ENCODE measurements around the gene WDHD1.
"Not testable (repeated sequence)": the region's sequence is repeated elsewhere in the genome, so short reads cannot be mapped to it uniquely, and the experiment has no call there.

The WDHD1 gene

DNA sequence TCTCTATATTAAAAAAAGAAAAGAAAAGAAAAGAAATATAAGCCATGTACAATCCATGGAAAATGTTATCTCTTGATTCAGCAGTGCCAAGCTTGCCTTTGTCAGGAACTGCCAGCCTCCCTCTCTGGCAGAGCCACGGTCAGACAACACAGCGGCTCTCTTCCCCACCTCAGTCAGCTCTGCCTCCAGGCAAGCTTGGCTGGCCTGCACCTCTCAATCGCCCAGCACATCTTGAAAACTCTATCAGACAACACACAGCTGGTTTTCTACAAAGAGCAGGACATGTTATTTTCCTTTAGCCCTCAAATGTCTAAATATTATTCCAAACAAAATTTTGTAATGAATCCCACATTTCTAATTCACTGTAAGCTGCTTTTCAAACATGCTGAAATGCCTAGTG lies 104.3 kb downstream of the WDHD1 start:
- no peaks in the 10 kb centered on the region for H3K36me3 Mint-ChIP-seq (ENCODE audit: low read depth)
- H3K27ac Mint-ChIP-seq = peak overlapping the region; percentile 20
- H3K27me3 Mint-ChIP-seq (ENCODE audit: low read depth, poor library complexity) = peaks cover 3% of the 10 kb centered on the region
- H3K4me1 Mint-ChIP-seq = no peaks in the 10 kb centered on the region
- no peaks in the 10 kb centered on the region for H3K9me3 Mint-ChIP-seq
- no peak overlapping the region for H3K4me3 Mint-ChIP-seq
- no peak for DNase-seq
- TF ChIP-seq, protein P1, sequence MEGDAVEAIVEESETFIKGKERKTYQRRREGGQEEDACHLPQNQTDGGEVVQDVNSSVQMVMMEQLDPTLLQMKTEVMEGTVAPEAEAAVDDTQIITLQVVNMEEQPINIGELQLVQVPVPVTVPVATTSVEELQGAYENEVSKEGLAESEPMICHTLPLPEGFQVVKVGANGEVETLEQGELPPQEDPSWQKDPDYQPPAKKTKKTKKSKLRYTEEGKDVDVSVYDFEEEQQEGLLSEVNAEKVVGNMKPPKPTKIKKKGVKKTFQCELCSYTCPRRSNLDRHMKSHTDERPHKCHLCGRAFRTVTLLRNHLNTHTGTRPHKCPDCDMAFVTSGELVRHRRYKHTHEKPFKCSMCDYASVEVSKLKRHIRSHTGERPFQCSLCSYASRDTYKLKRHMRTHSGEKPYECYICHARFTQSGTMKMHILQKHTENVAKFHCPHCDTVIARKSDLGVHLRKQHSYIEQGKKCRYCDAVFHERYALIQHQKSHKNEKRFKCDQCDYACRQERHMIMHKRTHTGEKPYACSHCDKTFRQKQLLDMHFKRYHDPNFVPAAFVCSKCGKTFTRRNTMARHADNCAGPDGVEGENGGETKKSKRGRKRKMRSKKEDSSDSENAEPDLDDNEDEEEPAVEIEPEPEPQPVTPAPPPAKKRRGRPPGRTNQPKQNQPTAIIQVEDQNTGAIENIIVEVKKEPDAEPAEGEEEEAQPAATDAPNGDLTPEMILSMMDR (IDR thresholded peaks at IDR 0.05) = no peak

DNA sequence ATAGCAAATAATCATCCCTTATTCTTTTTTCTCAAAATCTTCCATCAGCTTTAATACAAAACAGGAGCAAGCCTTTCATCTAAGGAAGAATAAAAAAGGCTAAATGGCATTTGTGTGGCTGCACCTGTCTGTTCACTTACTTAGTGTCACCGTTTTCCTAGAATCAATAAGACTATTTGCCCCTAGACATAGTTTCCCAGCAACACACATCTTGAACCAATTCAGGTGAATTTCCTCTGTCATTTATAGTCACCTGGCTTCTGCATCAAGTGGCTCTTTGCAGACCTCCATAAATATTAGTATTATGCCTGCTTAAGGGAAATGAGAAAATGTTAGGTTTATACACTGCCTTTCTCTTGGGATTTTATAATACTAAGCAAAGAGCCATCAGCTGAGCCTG lies 106.8 kb downstream of the WDHD1 start:
- H3K27ac Mint-ChIP-seq = no peak overlapping the region
- peaks cover 7% of the 10 kb centered on the region for H3K27me3 Mint-ChIP-seq (ENCODE audit: low read depth, poor library complexity)
- H3K9me3 Mint-ChIP-seq = no peaks in the 10 kb centered on the region
- H3K36me3 Mint-ChIP-seq (ENCODE audit: low read depth) = no peaks in the 10 kb centered on the region
- TF ChIP-seq, protein P1 (IDR thresholded peaks at IDR 0.05) = no peak
- no peak for DNase-seq
- H3K4me3 Mint-ChIP-seq = no peak overlapping the region
- H3K4me1 Mint-ChIP-seq = no peaks in the 10 kb centered on the region

DNA sequence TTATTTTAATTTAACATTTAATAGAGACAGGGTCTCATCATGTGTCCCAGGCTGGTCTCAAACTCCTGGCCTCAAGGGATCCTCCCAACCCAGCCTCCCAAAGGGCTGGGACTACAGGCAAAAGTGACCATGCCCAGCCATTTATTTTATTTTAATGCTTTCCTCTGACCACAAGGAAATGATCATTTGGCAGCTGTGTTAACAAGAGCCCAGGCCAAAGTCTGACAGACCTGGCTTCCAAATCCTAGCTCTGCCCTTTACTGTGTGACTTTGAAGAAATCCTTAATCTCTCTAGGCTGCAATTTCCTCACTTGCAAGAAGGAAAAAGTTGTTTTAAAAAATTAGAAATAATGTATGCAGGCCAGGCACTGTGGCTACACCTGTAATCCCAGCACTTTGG lies 107.6 kb downstream of the WDHD1 start:
- TF ChIP-seq, protein P1 (IDR thresholded peaks at IDR 0.05) = no peak
- H3K27me3 Mint-ChIP-seq (ENCODE audit: low read depth, poor library complexity) = peaks cover 7% of the 10 kb centered on the region
- H3K4me1 Mint-ChIP-seq = no peaks in the 10 kb centered on the region
- no peak overlapping the region for H3K4me3 Mint-ChIP-seq
- H3K36me3 Mint-ChIP-seq (ENCODE audit: low read depth) = no peaks in the 10 kb centered on the region
- no peak overlapping the region for H3K27ac Mint-ChIP-seq
- DNase-seq = no peak
- H3K9me3 Mint-ChIP-seq = no peaks in the 10 kb centered on the region

DNA sequence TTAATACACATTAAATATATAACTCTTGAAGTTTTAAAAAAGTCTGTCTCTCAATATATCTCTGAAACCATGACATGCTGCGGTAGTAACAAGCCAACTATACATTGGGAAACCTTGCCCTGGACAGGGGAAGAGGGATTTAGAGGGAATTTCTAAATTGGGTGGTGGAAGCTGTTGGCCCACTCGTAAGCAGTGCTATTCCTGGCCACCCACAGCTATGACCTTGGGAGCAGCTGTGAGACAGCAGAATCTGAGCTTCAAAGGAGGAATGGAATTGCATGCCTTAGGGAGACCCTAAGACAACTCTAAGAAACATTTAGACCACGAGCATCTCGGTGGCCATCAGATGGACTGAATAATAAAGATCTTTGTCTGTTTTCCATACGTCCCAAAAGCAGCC lies 108.5 kb downstream of the WDHD1 start:
- H3K4me3 Mint-ChIP-seq = no peak overlapping the region
- H3K36me3 Mint-ChIP-seq (ENCODE audit: low read depth) = no peaks in the 10 kb centered on the region
- no peaks in the 10 kb centered on the region for H3K4me1 Mint-ChIP-seq
- H3K27ac Mint-ChIP-seq = no peak overlapping the region
- DNase-seq = no peak
- peaks cover 7% of the 10 kb centered on the region for H3K27me3 Mint-ChIP-seq (ENCODE audit: low read depth, poor library complexity)
- H3K9me3 Mint-ChIP-seq = no peaks in the 10 kb centered on the region
- TF ChIP-seq, protein P1 (IDR thresholded peaks at IDR 0.05) = no peak

- no peak for DNase-seq
- TF ChIP-seq, protein P1 (IDR thresholded peaks at IDR 0.05) = no peak
- no peak overlapping the region for H3K27ac Mint-ChIP-seq
- peaks cover 7% of the 10 kb centered on the region for H3K27me3 Mint-ChIP-seq (ENCODE audit: low read depth, poor library complexity)
- H3K36me3 Mint-ChIP-seq (ENCODE audit: low read depth) = no peaks in the 10 kb centered on the region
- no peak overlapping the region for H3K4me3 Mint-ChIP-seq
- no peaks in the 10 kb centered on the region for H3K4me1 Mint-ChIP-seq
- H3K9me3 Mint-ChIP-seq = no peaks in the 10 kb centered on the region
These were observed 110.8 kb downstream of the WDHD1 start for GRCh38 chr14:54916101-54916500.

GRCh38 chr14:54909817-54910558 lies 116.9 kb downstream of the WDHD1 start:
- Mint-ChIP-seq H3K27me3 (ENCODE audit: low read depth, poor library complexity) (peaks cover 26% of the 10 kb centered on the region), H3K36me3 (ENCODE audit: low read depth) (no peaks in the 10 kb centered on the region), H3K9me3 (no peaks in the 10 kb centered on the region), H3K4me1 (no peaks in the 10 kb centered on the region), H3K4me3 (no peak overlapping the region), H3K27ac (no peak overlapping the region)
- no peak for DNase-seq
- TF ChIP-seq, protein P1 (IDR thresholded peaks at IDR 0.05) = no peak

- not testable (repeated sequence) for H3K9me3 Mint-ChIP-seq; H3K36me3 Mint-ChIP-seq (ENCODE audit: low read depth); H3K4me1 Mint-ChIP-seq; H3K4me3 Mint-ChIP-seq; H3K27ac Mint-ChIP-seq; DNase-seq
- peaks cover 31% of the 10 kb centered on the region for H3K27me3 Mint-ChIP-seq (ENCODE audit: low read depth, poor library complexity)
These were observed 117.9 kb downstream of the WDHD1 start for GRCh38 chr14:54908973-54909372.

Data from nephron progenitor cell (in vitro differentiated cells).